ENCODE results near the gene SLC7A11. TPM values are rescaled to one million over a fixed set of nuclear protein-coding genes. Genes with fewer than 3 reads are reported as not detected.

The SLC7A11 gene
- total RNA-seq, 2 donors from 2014 or later, result 7.6 to 9.1 TPM

- Mint-ChIP-seq H3K27me3 (no peaks in the 10 kb centered on the region), H3K27ac (no peak overlapping the region), H3K36me3 (no peaks in the 10 kb centered on the region), H3K4me1 (ENCODE audit: low read depth in 2 of 2) (no peaks in the 10 kb centered on the region), H3K9me3 (peaks cover under 1% of the 10 kb centered on the region), H3K4me3 (no peak overlapping the region)
- ATAC-seq (no peak), DNase-seq (ENCODE audit: low spot score) (no peak)
Measured at GRCh38 chr4:138185859-138186645, 56.1 kb downstream of the SLC7A11 start.

GRCh38 chr4:138184886-138185285 is 57.3 kb downstream of the SLC7A11 start:
- Mint-ChIP-seq H3K27me3 (no peaks in the 10 kb centered on the region), H3K36me3 (no peaks in the 10 kb centered on the region), H3K27ac (no peak overlapping the region), H3K9me3 (no peaks in the 10 kb centered on the region), H3K4me3 (no peak overlapping the region), H3K4me1 (ENCODE audit: low read depth in 2 of 2) (no peaks in the 10 kb centered on the region)
- no peak for ATAC-seq
- no peak for DNase-seq (ENCODE audit: low spot score)

GRCh38 chr4:138182838-138183426 is 59.2 kb downstream of the SLC7A11 start:
- no peaks in the 10 kb centered on the region for H3K4me1 Mint-ChIP-seq (ENCODE audit: low read depth in 2 of 2)
- H3K27me3 Mint-ChIP-seq, result no peaks in the 10 kb centered on the region
- no peak for DNase-seq (ENCODE audit: low spot score)
- no peak overlapping the region for H3K4me3 Mint-ChIP-seq
- no peak for ATAC-seq
- no peaks in the 10 kb centered on the region for H3K9me3 Mint-ChIP-seq
- H3K27ac Mint-ChIP-seq, result no peak overlapping the region
- H3K36me3 Mint-ChIP-seq, result peaks cover 4% of the 10 kb centered on the region

- no peak for DNase-seq (ENCODE audit: low spot score)
- no peak overlapping the region for H3K27ac Mint-ChIP-seq
- H3K36me3 Mint-ChIP-seq, result peaks cover 4% of the 10 kb centered on the region
- no peak overlapping the region for H3K4me3 Mint-ChIP-seq
- no peaks in the 10 kb centered on the region for H3K9me3 Mint-ChIP-seq
- no peaks in the 10 kb centered on the region for H3K27me3 Mint-ChIP-seq
- ATAC-seq, result no peak
- H3K4me1 Mint-ChIP-seq (ENCODE audit: low read depth in 2 of 2), result no peaks in the 10 kb centered on the region
Measured at GRCh38 chr4:138181287-138181686, 60.9 kb downstream of the SLC7A11 start.

GRCh38 chr4:138178566-138178965 is 63.6 kb downstream of the SLC7A11 start:
- no peaks in the 10 kb centered on the region for H3K27me3 Mint-ChIP-seq

GRCh38 chr4:138177278-138177968 is 64.7 kb downstream of the SLC7A11 start:
- no peaks in the 10 kb centered on the region for H3K4me1 Mint-ChIP-seq (ENCODE audit: low read depth in 2 of 2)
- H3K27ac Mint-ChIP-seq, result no peak overlapping the region
- no peak for ATAC-seq

More at GRCh38 chr4:138178566-138178965, 63.6 kb downstream of the SLC7A11 start:
- H3K4me3 Mint-ChIP-seq, result no peak overlapping the region
- peaks cover 4% of the 10 kb centered on the region for H3K36me3 Mint-ChIP-seq
- no peaks in the 10 kb centered on the region for H3K4me1 Mint-ChIP-seq (ENCODE audit: low read depth in 2 of 2)
- ATAC-seq, result no peak
- no peak for DNase-seq (ENCODE audit: low spot score)
- H3K27ac Mint-ChIP-seq, result no peak overlapping the region
- H3K9me3 Mint-ChIP-seq, result peaks cover 4% of the 10 kb centered on the region

GRCh38 chr4:138174981-138175794 is 67.0 kb downstream of the SLC7A11 start:
- peaks cover 4% of the 10 kb centered on the region for H3K36me3 Mint-ChIP-seq
- H3K27ac Mint-ChIP-seq, result no peak overlapping the region
- H3K4me1 Mint-ChIP-seq (ENCODE audit: low read depth in 2 of 2), result no peaks in the 10 kb centered on the region
- ATAC-seq (no peak), DNase-seq (ENCODE audit: low spot score) (no peak)
- peaks cover 4% of the 10 kb centered on the region for H3K9me3 Mint-ChIP-seq
- no peak overlapping the region for H3K4me3 Mint-ChIP-seq
- H3K27me3 Mint-ChIP-seq, result no peaks in the 10 kb centered on the region

More at GRCh38 chr4:138177278-138177968, 64.7 kb downstream of the SLC7A11 start:
- peaks cover 4% of the 10 kb centered on the region for H3K36me3 Mint-ChIP-seq
- H3K27me3 Mint-ChIP-seq, result no peaks in the 10 kb centered on the region
- peaks cover 4% of the 10 kb centered on the region for H3K9me3 Mint-ChIP-seq
- no peak overlapping the region for H3K4me3 Mint-ChIP-seq
- no peak for DNase-seq (ENCODE audit: low spot score)

- Mint-ChIP-seq H3K27ac (no peak overlapping the region), H3K27me3 (no peaks in the 10 kb centered on the region)
Measured at GRCh38 chr4:138164208-138164607, 77.9 kb downstream of the SLC7A11 start.

GRCh38 chr4:138163171-138163570 is 79.0 kb downstream of the SLC7A11 start:
- H3K9me3 Mint-ChIP-seq, result peaks cover 6% of the 10 kb centered on the region
- no peaks in the 10 kb centered on the region for H3K36me3 Mint-ChIP-seq
- H3K27me3 Mint-ChIP-seq, result no peaks in the 10 kb centered on the region
- DNase-seq (ENCODE audit: low spot score) (no peak), ATAC-seq (no peak)
- no peak overlapping the region for H3K4me3 Mint-ChIP-seq
- H3K27ac Mint-ChIP-seq, result no peak overlapping the region
- H3K4me1 Mint-ChIP-seq (ENCODE audit: low read depth in 2 of 2), result no peaks in the 10 kb centered on the region

More at GRCh38 chr4:138164208-138164607, 77.9 kb downstream of the SLC7A11 start:
- DNase-seq (ENCODE audit: low spot score) (no peak), ATAC-seq (no peak)
- no peak overlapping the region for H3K4me3 Mint-ChIP-seq
- peaks cover 4% of the 10 kb centered on the region for H3K9me3 Mint-ChIP-seq
- H3K36me3 Mint-ChIP-seq, result no peaks in the 10 kb centered on the region
- H3K4me1 Mint-ChIP-seq (ENCODE audit: low read depth in 2 of 2), result no peaks in the 10 kb centered on the region

GRCh38 chr4:138162259-138162658 is 79.9 kb downstream of the SLC7A11 start:
- Mint-ChIP-seq H3K4me1 (ENCODE audit: low read depth in 2 of 2) (no peaks in the 10 kb centered on the region), H3K36me3 (no peaks in the 10 kb centered on the region), H3K9me3 (peaks cover 6% of the 10 kb centered on the region), H3K27me3 (no peaks in the 10 kb centered on the region), H3K4me3 (no peak overlapping the region), H3K27ac (no peak overlapping the region)
- DNase-seq (ENCODE audit: low spot score), result no peak
- ATAC-seq, result no peak

GRCh38 chr4:138161351-138161750 is 80.8 kb downstream of the SLC7A11 start:
- H3K4me1 Mint-ChIP-seq (ENCODE audit: low read depth in 2 of 2), result no peaks in the 10 kb centered on the region
- H3K4me3 Mint-ChIP-seq, result no peak overlapping the region
- DNase-seq (ENCODE audit: low spot score), result no peak
- no peak for ATAC-seq
- no peaks in the 10 kb centered on the region for H3K36me3 Mint-ChIP-seq
- peaks cover 8% of the 10 kb centered on the region for H3K9me3 Mint-ChIP-seq
- no peak overlapping the region for H3K27ac Mint-ChIP-seq
- H3K27me3 Mint-ChIP-seq, result no peaks in the 10 kb centered on the region

GRCh38 chr4:138158746-138159297 is 83.3 kb downstream of the SLC7A11 start:
- Mint-ChIP-seq H3K27me3 (no peaks in the 10 kb centered on the region), H3K4me3 (no peak overlapping the region), H3K27ac (no peak overlapping the region), H3K36me3 (no peaks in the 10 kb centered on the region), H3K4me1 (ENCODE audit: low read depth in 2 of 2) (no peaks in the 10 kb centered on the region), H3K9me3 (peaks cover 12% of the 10 kb centered on the region)
- DNase-seq (ENCODE audit: low spot score) (no peak), ATAC-seq (no peak)

GRCh38 chr4:138140879-138141278 is 101.3 kb downstream of the SLC7A11 start:
- peaks cover 4% of the 10 kb centered on the region for H3K36me3 Mint-ChIP-seq
- ATAC-seq (no peak), DNase-seq (ENCODE audit: low spot score) (no peak)
- no peak overlapping the region for H3K27ac Mint-ChIP-seq
- no peak overlapping the region for H3K4me3 Mint-ChIP-seq
- peaks cover 12% of the 10 kb centered on the region for H3K9me3 Mint-ChIP-seq
- H3K4me1 Mint-ChIP-seq (ENCODE audit: low read depth in 2 of 2), result no peaks in the 10 kb centered on the region
- no peaks in the 10 kb centered on the region for H3K27me3 Mint-ChIP-seq
